SKM-1 (cell line): ENCODE data around the gene POLR3A.
A peak's percentile ranks its signal among the peaks of the same experiment; 100 is the strongest.

ENCODE experiments used
- DNase-seq: peaks from one replicate; lab custom pipeline; 2025; ENCODE audit not compliant: unreplicated experiment; lab: John Stamatoyannopoulos, UW

The POLR3A gene

GRCh38 chr10:78047314-78047891 is 18.1 kb upstream of the POLR3A start:
- DNase-seq, result peak; percentile 54

GRCh38 chr10:78046711-78047269 is 17.5 kb upstream of the POLR3A start:
- no peak for DNase-seq

- DNase-seq, result no peak
Measured at GRCh38 chr10:78045856-78046255, 16.5 kb upstream of the POLR3A start.

GRCh38 chr10:78045237-78045636 is 15.9 kb upstream of the POLR3A start:
- peak; percentile 73 for DNase-seq

GRCh38 chr10:78044699-78045098 is 15.4 kb upstream of the POLR3A start:
- no peak for DNase-seq

- no peak for DNase-seq
Measured at GRCh38 chr10:78044179-78044578, 14.9 kb upstream of the POLR3A start.

- DNase-seq, result no peak
Measured at GRCh38 chr10:78042752-78043104, 13.4 kb upstream of the POLR3A start.

- DNase-seq, result no peak
Measured at GRCh38 chr10:78042058-78042751, 12.9 kb upstream of the POLR3A start.

GRCh38 chr10:78041170-78042057 is 12.1 kb upstream of the POLR3A start:
- no peak for DNase-seq

- DNase-seq, result no peak
Measured at GRCh38 chr10:78039743-78040142, 10.4 kb upstream of the POLR3A start.

- no peak for DNase-seq
Measured at GRCh38 chr10:78038791-78039547, 9.7 kb upstream of the POLR3A start.

GRCh38 chr10:78038105-78038504 is 8.8 kb upstream of the POLR3A start:
- DNase-seq, result no peak

GRCh38 chr10:78035933-78036583 is 6.7 kb upstream of the POLR3A start:
- DNase-seq, result no peak

GRCh38 chr10:78035437-78035836 is 6.1 kb upstream of the POLR3A start:
- no peak for DNase-seq

- no peak for DNase-seq
Measured at GRCh38 chr10:78035025-78035424, 5.7 kb upstream of the POLR3A start.

- peak; percentile 93 for DNase-seq
Measured at GRCh38 chr10:78033637-78034470, 4.5 kb upstream of the POLR3A start, which contains the start of gene RPS24. RPS24 (plus strand) TSS chr10:78033863; CDS start chr10:78033902, 39 bp downstream.

GRCh38 chr10:78033387-78033636 is 4.0 kb upstream of the POLR3A start:
- no peak for DNase-seq

GRCh38 chr10:78028438-78029268 is 662 bp downstream of the POLR3A start:
- DNase-seq, result no peak
